ENCODE results near the gene ENTPD2.
A peak's percentile ranks its signal among the peaks of the same experiment; 100 is the strongest.

Gene ENTPD2

DNA sequence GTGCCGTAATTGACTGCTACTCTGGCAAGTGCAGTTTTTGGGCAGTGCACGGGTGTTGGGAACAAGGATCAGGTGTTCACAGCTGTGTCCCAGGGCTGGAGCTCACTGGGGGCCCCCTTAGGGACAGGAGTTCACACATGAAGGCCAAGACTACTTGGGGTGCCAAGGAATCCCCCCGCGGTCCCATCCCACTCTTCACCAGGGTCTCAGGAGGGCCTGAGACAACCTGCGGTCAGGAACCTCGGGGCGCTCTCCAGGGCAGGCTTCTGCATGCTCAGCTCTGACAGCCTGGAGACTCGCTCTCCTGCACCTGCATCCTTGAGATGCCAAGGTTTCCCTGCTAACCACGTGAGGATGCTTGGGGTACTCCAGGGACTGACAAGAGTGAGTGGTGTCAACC, 30.7 kb upstream of the ENTPD2 start:
- H3K9me3 Mint-ChIP-seq (ENCODE audit: low read depth) = no peaks in the 10 kb centered on the region
- no peaks in the 10 kb centered on the region for H3K36me3 Mint-ChIP-seq
- H3K27me3 Mint-ChIP-seq = no peaks in the 10 kb centered on the region
- no peak overlapping the region for H3K4me3 Mint-ChIP-seq
- no peak overlapping the region for H3K27ac Mint-ChIP-seq
- H3K4me1 Mint-ChIP-seq (ENCODE audit: low read depth) = peaks cover 38% of the 10 kb centered on the region

DNA sequence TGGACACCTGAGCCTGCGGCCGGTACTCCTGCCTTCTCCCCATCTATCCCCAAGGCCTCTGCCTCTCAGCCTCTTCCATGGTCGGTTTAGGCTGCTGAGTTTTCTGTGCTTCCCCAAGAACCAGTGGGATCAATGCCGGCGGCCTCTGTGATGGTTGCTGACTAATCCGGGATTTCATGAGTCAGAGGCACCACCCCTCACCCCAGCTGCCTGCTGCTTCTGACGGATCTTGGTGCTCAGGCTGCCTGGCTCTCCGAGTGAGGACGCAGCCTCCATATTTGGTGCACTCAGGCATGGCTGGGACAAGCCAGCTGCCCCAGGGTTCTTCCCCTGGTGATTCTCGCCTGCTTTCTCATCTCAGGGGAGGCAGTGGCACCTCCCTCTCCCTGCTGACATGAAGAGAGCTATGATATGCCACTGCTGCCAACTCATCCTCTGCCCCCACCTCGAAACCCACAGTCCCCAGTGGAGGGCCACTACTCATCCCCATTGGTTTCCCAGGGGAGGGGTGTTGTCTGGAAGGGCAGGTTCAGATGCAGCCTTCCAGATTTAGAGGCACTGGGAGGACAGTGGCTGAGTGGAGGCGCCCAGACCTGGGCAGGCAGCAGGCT, 29.6 kb upstream of the ENTPD2 start:
- no peaks in the 10 kb centered on the region for H3K9me3 Mint-ChIP-seq (ENCODE audit: low read depth)
- H3K4me3 Mint-ChIP-seq = no peak overlapping the region

DNA sequence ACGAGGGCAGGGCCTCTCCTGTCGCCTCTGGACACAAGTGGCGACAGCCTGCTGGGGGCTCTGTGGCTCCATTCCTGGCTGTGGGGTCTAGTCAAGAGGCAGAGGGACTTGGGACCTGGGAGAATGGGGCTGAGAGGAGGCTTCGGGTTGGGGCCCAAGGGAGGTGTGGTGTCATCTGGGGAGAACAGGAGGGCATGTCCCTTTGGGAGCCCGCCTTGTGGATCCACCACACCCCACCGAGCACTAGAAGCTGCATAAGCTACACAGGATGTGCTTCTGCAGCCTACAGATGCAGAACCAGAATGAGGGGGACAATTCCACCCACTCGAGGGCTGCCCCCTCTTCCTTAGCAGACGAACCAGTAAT, 29.0 kb upstream of the ENTPD2 start:
- Mint-ChIP-seq H3K27me3 (no peaks in the 10 kb centered on the region), H3K27ac (no peak overlapping the region), H3K4me3 (no peak overlapping the region), H3K9me3 (ENCODE audit: low read depth) (no peaks in the 10 kb centered on the region), H3K4me1 (ENCODE audit: low read depth) (peaks cover 25% of the 10 kb centered on the region), H3K36me3 (no peaks in the 10 kb centered on the region)

More for the DNA sequence above, 29.6 kb upstream of the ENTPD2 start:
- H3K4me1 Mint-ChIP-seq (ENCODE audit: low read depth) = peaks cover 29% of the 10 kb centered on the region
- no peak overlapping the region for H3K27ac Mint-ChIP-seq
- H3K27me3 Mint-ChIP-seq = no peaks in the 10 kb centered on the region
- H3K36me3 Mint-ChIP-seq = no peaks in the 10 kb centered on the region

DNA sequence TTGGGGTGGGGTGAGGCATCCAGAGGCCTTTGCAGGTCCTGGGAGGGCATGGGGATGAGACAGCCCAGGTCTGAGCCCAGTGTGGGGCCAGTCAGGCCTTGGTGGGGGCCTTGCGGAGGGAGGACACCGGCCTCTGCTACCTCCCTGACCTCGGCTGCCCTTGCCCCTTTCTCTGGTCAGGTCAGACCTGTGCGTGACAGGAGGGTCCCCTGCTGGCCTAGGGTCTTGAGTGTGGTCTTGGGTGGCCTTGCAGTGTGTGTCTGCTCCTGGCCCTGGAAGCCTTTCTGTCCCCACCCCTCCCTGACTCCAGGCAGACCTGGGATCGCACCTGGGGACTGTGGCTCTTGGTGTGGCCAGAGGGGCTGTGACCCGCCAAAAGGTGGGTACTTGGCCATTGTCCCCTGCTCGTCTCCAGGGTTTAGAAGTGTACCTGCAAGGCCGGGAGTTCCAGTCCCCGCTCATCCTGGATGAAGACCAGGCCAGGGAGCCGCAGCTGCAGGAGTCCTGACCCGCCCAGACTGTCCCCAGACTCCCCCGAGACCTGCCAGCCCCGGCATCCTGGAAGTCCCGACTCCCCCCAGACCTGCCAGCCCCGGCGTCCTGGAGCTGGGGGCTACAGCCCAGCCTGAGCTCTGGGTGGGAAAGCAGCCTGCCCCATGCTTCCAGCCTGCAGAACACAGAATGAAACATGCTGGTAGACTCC, 28.5 kb upstream of the ENTPD2 start:
- H3K9me3 Mint-ChIP-seq (ENCODE audit: low read depth) = no peaks in the 10 kb centered on the region
- H3K4me3 Mint-ChIP-seq = no peak overlapping the region
- no peak overlapping the region for H3K27ac Mint-ChIP-seq
- no peaks in the 10 kb centered on the region for H3K27me3 Mint-ChIP-seq
- no peaks in the 10 kb centered on the region for H3K36me3 Mint-ChIP-seq
- H3K4me1 Mint-ChIP-seq (ENCODE audit: low read depth) = peaks cover 20% of the 10 kb centered on the region

DNA sequence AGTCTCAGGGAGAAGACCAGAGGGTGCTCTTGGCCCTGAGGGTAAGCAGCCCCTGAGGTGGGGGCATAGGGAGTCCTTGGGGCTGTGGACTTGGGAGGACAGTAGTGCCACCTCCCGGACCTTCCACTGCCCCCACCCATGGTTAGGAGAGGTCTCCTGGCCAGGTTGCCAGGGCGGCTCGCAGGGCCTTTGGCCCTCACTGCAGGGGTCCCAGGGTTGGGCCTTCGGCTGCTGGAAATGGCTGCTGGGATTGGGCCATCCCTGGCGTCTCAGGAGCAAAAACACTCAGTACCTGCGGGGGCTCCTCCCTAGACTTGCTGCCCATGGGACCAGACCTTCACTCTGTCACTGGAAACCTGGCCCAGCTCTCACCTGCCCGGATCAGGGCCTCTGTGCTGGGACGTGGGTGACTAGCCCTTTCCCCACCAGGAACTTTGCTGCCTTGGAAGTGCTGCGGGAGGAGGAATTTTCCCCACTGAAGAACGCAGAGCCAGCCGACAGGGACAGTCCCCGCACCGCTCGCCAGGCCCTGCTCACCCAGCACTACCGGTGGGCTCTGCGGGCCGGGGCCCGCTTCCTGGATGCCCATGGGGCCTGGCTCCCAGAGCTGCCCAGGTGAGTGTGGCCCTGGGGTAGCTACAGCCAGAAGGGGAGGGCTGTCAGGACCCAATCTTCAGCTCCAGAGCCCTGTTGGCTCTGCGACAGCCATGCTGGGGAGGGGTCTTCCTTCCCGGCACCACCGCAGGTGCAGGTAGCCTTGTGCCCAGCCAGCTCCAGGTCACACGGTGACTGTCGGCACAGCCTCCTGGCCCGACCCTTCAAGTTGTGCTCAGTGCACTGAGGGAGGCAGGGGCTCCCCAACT, 26.6 kb upstream of the ENTPD2 start:
- no peak overlapping the region for H3K27ac Mint-ChIP-seq
- H3K4me3 Mint-ChIP-seq = no peak overlapping the region
- H3K36me3 Mint-ChIP-seq = no peaks in the 10 kb centered on the region
- no peaks in the 10 kb centered on the region for H3K9me3 Mint-ChIP-seq (ENCODE audit: low read depth)
- no peaks in the 10 kb centered on the region for H3K27me3 Mint-ChIP-seq
- peaks cover 16% of the 10 kb centered on the region for H3K4me1 Mint-ChIP-seq (ENCODE audit: low read depth)

DNA sequence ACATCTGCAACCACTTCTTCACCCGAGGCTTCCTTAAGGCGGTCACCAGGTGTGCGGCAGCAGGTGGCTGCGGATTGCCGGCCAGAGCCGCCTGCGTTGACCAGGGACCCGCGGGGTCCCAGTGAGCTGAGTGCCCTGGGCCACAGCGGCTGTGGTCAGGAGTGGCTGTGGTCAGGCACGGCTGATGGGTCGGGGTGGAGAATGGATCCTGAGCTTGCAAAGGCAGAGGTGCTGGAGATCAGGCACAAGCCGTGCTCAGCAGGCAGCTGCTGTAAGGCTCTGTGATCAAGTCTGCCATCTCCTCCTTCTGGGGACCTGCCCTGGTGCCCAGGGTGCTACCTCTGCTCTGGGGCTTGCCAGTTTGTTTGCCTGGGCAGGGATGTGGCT, 25.5 kb upstream of the ENTPD2 start:
- no peaks in the 10 kb centered on the region for H3K36me3 Mint-ChIP-seq
- H3K27me3 Mint-ChIP-seq = no peaks in the 10 kb centered on the region
- H3K4me1 Mint-ChIP-seq (ENCODE audit: low read depth) = peaks cover 7% of the 10 kb centered on the region
- no peak overlapping the region for H3K27ac Mint-ChIP-seq
- H3K4me3 Mint-ChIP-seq = peak overlapping the region; percentile 30
- no peaks in the 10 kb centered on the region for H3K9me3 Mint-ChIP-seq (ENCODE audit: low read depth)

DNA sequence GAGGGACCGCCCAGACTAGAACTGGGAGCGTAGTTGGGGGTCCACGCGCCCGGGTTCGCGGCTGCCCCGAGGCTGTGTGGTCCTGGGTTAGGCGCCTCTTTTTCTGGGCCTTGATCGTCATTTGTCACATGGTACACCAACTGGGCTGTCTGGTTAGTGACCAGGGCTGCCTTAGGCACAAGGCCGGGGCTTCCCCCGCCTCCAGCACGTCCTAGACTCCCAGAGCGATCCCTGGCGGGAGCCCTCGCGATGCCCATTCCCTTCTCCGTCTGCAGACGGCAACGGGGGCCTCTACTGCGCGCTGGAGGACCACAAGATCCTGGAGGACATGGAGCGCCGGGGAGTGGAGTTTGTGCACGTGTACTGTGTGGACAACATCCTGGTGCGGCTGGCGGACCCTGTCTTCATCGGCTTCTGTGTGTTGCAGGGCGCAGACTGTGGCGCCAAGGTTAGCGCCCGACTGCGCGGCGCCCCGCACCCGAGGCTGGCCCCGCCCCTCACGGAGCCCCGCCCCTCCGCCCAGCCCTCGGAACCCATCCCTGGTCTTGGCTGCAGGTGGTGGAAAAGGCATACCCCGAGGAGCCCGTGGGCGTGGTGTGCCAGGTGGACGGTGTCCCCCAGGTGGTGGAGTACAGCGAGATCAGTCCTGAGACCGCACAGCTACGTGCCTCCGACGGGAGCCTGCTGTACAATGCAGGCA, 25.0 kb upstream of the ENTPD2 start:
- Mint-ChIP-seq H3K9me3 (ENCODE audit: low read depth) (no peaks in the 10 kb centered on the region), H3K27me3 (no peaks in the 10 kb centered on the region), H3K4me3 (peak overlapping the region; percentile 63), H3K4me1 (ENCODE audit: low read depth) (peaks cover 7% of the 10 kb centered on the region), H3K27ac (no peak overlapping the region), H3K36me3 (no peaks in the 10 kb centered on the region)

DNA sequence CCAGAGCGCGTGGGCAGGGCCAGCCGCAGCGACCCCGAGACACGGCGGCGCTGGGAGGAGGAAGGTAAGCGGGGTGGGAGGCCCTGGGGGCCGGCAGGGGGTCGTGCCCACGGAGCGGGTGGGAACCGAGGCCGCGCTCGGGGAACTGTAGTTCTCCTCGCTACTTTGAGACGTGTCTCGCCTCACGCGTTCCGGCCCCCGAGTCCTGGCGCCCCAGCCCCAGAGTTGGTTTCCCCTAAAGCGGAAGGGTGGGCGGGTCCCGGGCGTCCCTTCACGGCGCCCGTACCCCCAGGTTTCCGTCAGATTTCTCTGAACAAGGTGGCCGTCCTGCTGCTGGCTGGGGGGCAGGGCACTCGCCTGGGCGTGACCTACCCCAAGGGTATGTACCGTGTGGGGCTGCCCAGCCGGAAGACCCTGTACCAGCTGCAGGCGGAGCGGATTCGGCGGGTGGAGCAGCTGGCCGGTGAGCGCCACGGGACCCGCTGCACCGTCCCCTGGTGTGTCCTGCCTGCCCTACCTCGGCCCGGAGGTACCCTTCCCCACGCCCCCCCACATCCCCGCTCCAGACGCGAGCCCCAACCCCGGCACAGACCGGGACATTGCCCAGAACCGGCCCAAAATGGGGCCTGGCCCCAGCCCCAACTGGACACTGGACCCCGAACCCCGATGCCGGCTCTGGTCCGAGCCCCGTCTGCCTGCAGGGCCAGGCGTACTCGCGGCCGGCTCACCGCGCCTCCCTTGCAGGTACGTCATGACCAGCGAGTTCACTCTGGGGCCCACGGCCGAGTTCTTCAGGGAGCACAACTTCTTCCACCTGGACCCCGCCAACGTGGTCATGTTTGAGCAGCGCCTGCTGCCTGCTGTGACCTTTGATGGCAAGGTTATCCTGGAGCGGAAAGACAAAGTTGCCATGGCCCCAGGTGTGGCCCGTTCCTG, 24.2 kb upstream of the ENTPD2 start:
- peaks cover 5% of the 10 kb centered on the region for H3K4me1 Mint-ChIP-seq (ENCODE audit: low read depth)

DNA sequence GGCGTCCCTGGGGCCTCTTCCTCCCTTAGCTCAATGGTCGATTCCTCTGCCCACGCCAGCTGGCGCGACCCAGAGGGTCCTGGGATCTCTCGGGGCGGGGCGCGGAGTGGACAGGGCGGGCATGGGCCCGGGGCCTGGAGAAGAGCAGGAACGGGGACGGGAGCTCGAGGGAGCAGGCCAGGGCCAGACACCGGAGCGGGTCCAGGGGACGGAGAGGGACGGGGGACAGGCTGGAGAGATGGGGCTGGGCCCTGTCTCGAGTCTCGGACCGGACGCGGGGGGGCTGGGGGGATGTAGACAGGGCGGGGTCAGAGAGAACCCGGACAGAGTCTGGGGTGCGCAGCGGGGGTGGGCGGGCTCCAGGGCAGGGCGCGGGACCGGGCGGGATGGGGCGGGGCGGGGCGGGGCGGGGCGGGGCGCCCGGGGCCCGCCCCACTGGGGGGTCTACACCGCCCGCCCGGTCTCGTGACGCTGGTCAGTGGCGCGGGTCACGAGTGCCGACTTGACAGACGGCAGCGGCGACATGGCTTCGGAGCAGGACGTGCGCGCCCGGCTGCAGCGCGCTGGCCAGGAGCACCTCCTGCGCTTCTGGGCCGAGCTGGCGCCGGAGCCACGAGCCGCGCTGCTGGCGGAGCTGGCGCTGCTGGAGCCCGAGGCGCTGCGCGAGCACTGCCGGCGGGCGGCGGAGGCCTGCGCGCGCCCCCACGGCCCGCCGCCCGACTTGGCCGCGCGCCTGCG, 23.3 kb upstream of the ENTPD2 start, which contains the start of gene UAP1L1:
UAP1L1 (plus strand) TSS at position 508 of the 738 bp plus-strand sequence; CDS start at position 524, 16 bp downstream.
- no peaks in the 10 kb centered on the region for H3K27me3 Mint-ChIP-seq
- H3K4me1 Mint-ChIP-seq (ENCODE audit: low read depth) = peaks cover 5% of the 10 kb centered on the region
- H3K27ac Mint-ChIP-seq = no peak within 1 kb of the TSS
- H3K9me3 Mint-ChIP-seq (ENCODE audit: low read depth) = no peaks in the 10 kb centered on the region
- H3K4me3 Mint-ChIP-seq = peak within 1 kb of the TSS; percentile 74
- H3K36me3 Mint-ChIP-seq = no peaks in the 10 kb centered on the region

More for the DNA sequence above, 24.2 kb upstream of the ENTPD2 start:
- Mint-ChIP-seq H3K9me3 (ENCODE audit: low read depth) (no peaks in the 10 kb centered on the region), H3K4me3 (peak overlapping the region; percentile 73), H3K27me3 (no peaks in the 10 kb centered on the region), H3K36me3 (no peaks in the 10 kb centered on the region), H3K27ac (no peak overlapping the region)

DNA sequence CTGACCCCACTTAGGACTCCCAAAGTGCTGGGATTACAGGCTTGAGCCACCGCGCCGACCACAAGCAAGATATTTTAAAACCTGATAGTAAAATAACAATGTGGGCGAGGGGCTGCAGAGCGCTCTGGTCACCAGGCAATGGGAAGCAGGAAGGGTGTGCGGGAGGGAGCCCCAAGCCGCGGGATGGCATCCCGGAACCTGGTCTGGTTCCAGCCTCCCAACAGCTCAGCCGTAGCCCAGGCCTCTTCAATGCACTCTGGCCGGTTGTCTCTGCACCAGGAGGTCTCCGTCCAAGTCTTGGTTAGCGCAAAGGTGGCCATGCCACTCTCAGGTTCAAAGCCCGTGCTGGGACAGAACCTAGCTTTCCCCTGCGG, 22.8 kb upstream of the ENTPD2 start:
- Mint-ChIP-seq H3K9me3 (ENCODE audit: low read depth) (no peaks in the 10 kb centered on the region), H3K36me3 (no peaks in the 10 kb centered on the region), H3K4me3 (peak overlapping the region; percentile 74), H3K27ac (no peak overlapping the region), H3K4me1 (ENCODE audit: low read depth) (peaks cover 5% of the 10 kb centered on the region), H3K27me3 (no peaks in the 10 kb centered on the region)

DNA sequence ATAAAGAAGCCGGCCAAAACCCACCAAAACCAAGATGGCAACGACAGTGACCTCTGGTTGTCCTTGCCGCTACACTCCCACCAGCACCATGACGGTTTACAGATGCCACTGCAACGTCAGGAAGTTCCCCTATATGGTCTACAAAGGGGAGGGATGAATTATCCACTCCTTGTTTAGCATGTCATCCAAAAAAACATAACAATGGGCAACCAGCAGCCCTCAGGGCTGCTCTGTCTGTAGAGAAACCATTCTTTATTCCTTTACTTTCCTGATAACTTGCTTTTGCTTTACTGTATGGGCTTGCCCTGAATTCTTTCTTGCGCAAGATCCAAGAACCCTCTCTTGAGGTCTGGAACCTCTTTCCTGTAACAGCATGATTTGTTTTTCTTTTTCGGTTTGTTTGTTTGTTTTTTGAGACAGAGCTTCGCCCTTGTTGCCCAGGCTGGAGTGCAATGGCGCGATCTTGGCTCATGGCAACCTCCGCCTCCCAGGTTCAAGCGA, 21.5 kb upstream of the ENTPD2 start:
- Mint-ChIP-seq H3K27ac (no peak overlapping the region), H3K4me1 (ENCODE audit: low read depth) (peaks cover 9% of the 10 kb centered on the region), H3K4me3 (no peak overlapping the region), H3K27me3 (no peaks in the 10 kb centered on the region), H3K9me3 (ENCODE audit: low read depth) (no peaks in the 10 kb centered on the region), H3K36me3 (no peaks in the 10 kb centered on the region)

DNA sequence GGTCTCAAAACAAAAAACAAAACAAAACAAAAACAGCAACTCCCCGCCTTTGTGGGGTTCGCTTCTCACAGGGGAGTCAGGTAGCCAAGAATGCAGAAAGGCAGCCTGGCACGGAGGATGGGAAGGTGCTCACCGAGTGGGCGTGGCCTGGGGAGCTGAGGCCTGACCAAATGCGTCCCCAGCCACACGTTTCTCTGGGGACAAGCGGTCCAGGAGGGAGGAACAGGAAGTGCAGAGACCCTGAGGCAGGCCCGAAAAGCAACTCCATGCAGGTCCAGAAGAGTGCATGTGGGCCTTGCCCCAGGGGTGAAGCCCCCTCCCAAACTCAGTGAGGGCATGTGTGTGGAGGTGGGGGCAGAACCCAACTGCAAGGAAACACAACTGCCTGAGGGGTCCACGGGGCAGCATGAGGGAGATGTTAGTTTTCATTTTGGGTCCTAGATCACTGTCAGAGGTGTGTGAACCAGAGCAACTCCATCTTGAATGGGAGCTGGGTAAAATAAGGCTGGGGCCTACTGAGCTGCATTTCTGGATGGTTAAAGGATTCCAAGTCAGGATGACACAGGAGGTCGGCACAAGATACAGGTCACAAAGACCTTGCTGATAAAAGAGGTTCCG, 20.9 kb upstream of the ENTPD2 start:
- peaks cover 7% of the 10 kb centered on the region for H3K4me1 Mint-ChIP-seq (ENCODE audit: low read depth)
- no peaks in the 10 kb centered on the region for H3K27me3 Mint-ChIP-seq
- no peak overlapping the region for H3K4me3 Mint-ChIP-seq

DNA sequence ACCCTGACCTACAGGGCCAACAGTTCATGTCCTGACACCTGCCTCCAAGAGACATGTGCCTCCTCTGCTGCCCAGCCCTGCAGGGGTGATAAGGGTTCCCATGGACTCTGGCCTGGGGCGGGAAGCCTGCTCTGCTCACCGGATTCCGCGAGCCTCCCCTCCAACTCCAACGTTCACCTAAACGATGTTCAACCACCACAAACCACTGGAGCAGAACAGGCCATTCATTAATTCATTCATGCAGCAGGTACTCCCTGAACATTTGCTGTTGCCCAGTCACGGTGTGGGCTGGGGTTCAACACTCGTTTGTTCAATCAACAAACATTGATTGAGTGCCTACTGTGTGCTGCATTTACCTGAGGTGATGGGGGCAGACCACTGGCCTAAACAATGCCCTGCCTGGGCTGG, 20.1 kb upstream of the ENTPD2 start:
- H3K36me3 Mint-ChIP-seq = no peaks in the 10 kb centered on the region
- H3K27me3 Mint-ChIP-seq = no peaks in the 10 kb centered on the region
- H3K9me3 Mint-ChIP-seq (ENCODE audit: low read depth) = no peaks in the 10 kb centered on the region
- H3K4me3 Mint-ChIP-seq = no peak overlapping the region
- H3K27ac Mint-ChIP-seq = no peak overlapping the region
- H3K4me1 Mint-ChIP-seq (ENCODE audit: low read depth) = peaks cover 6% of the 10 kb centered on the region

More for the DNA sequence above, 20.9 kb upstream of the ENTPD2 start:
- Mint-ChIP-seq H3K36me3 (no peaks in the 10 kb centered on the region), H3K27ac (no peak overlapping the region), H3K9me3 (ENCODE audit: low read depth) (no peaks in the 10 kb centered on the region)
